Astrocyte of the cerebellum (primary cell): Measurements from ENCODE around the gene PRPF31.

ENCODE experiments used
- DNase-seq: peaks from one replicate; pipeline ENCODE4 v3.0.0-alpha.2; 2011; ENCODE audit warnings: low read depth
- H3K4me3 ChIP-seq: 2 replicates; pipeline ENCODE4 v1.5.1; 2011; ENCODE audit warnings: mild to moderate bottlenecking, low read depth, low read length, moderate library complexity
- CTCF ChIP-seq: IDR thresholded peaks from 2 replicates; pipeline ENCODE4 v1.5.1; 2012; ENCODE audit warnings: low read length, low read depth, moderate library complexity, mild to moderate bottlenecking; ENCODE audit errors: missing control alignments
- in situ Hi-C: cut with HindIII; loops from 2 replicates; pipeline ENCODE4 v1.10.0; 2017; ENCODE audit warnings: low sequenced_read_pairs

PRPF31 gene

GRCh38 chr19:54142166-54142780 is 26.7 kb downstream of the PRPF31 start:
- H3K4me3 ChIP-seq, result no peak overlapping the region
- DNase-seq, result no peak
- TF ChIP-seq CTCF, result no peak
- in situ Hi-C loops, result no loop called here

GRCh38 chr19:54145541-54146158 is 30.1 kb downstream of the PRPF31 start:
- in situ Hi-C loops, result no loop called here

GRCh38 chr19:54147676-54148075 is 32.1 kb downstream of the PRPF31 start:
- no peak for TF ChIP-seq CTCF
- no peak overlapping the region for H3K4me3 ChIP-seq
- in situ Hi-C loops, result no loop called here
- no peak for DNase-seq

More at GRCh38 chr19:54145541-54146158, 30.1 kb downstream of the PRPF31 start:
- TF ChIP-seq CTCF, result no peak
- H3K4me3 ChIP-seq, result no peak overlapping the region
- DNase-seq, result no peak

GRCh38 chr19:54148158-54148557 is 32.6 kb downstream of the PRPF31 start:
- H3K4me3 ChIP-seq, result no peak overlapping the region
- DNase-seq, result no peak
- no peak for TF ChIP-seq CTCF
- in situ Hi-C loops, result no loop called here

- no peak for TF ChIP-seq CTCF
- no peak overlapping the region for H3K4me3 ChIP-seq
- in situ Hi-C loops, result no loop called here
- no peak for DNase-seq
Measured at GRCh38 chr19:54149021-54149812, 33.7 kb downstream of the PRPF31 start.

- in situ Hi-C loops, result no loop called here
- no peak for TF ChIP-seq CTCF
- no peak overlapping the region for H3K4me3 ChIP-seq
- no peak for DNase-seq
Measured at GRCh38 chr19:54151362-54152035, 35.9 kb downstream of the PRPF31 start.
